Measurements from ENCODE around the gene ZBTB16. TPM values are rescaled to one million over a fixed set of nuclear protein-coding genes. Genes with fewer than 3 reads are reported as not detected.

The ZBTB16 gene
- polyA plus RNA-seq, 3 donors = 4.1 to 12.3 (median 8.3) TPM

GRCh38 chr11:114230031-114230704 lies 170.7 kb downstream of the ZBTB16 start:
- H3K79me2 ChIP-seq (ENCODE audit: insufficient read depth, low read length) = no peaks in the 10 kb centered on the region
- Mint-ChIP-seq H3K36me3 (no peaks in the 10 kb centered on the region), H3K4me1 (peaks cover 8% of the 10 kb centered on the region), H3K4me3 (no peak overlapping the region), H3K27me3 (ENCODE audit: low read depth in 3 of 3) (peaks cover 0 to 2% (median 0%) of the 10 kb centered on the region in 3 donors), H3K9me3 (no peaks in the 10 kb centered on the region), H3K27ac (no peak overlapping the region)
- DNase-seq = no peak
- no peak overlapping the region for H3K4me3 ChIP-seq (replicated peaks in 1 of 3; ENCODE audit: low read depth in 2 of 3, low read length in 3 of 3)
- H3K9ac ChIP-seq (ENCODE audit: insufficient read depth, low read length, poor library complexity, severe bottlenecking) = no peak overlapping the region
- H3K4me2 ChIP-seq (replicated peaks; ENCODE audit: extremely low read depth, low read length, poor library complexity, severe bottlenecking) = no peak overlapping the region
- H3K4me1 ChIP-seq (ENCODE audit: control insufficient read depth in 1 of 2, insufficient read depth in 2 of 2, low read length in 2 of 2) = no peaks in the 10 kb centered on the region
- WGBS (ENCODE audit: insufficient coverage) = 93% methylated on average over 6 of the region's 15 CpGs
- no peaks in the 10 kb centered on the region for H3K9me3 ChIP-seq (replicated peaks in 1 of 2; ENCODE audit: control insufficient read depth in 1 of 2, insufficient read depth in 1 of 2, low read length in 2 of 2)
- H2AFZ ChIP-seq (ENCODE audit: insufficient read depth, low read depth, low read length, poor library complexity, severe bottlenecking) = no peak overlapping the region
- no peaks in the 10 kb centered on the region for H3K36me3 ChIP-seq (replicated peaks in 1 of 2; ENCODE audit: control insufficient read depth in 1 of 2, insufficient read depth in 2 of 2, low read length in 2 of 2)
- no peaks in the 10 kb centered on the region for H3K27me3 ChIP-seq (ENCODE audit: control insufficient read depth in 2 of 2, insufficient read depth in 2 of 2, low read length in 2 of 2)
- intact Hi-C loops (cut with micrococcal nuclease) = no loop called here
- H3K27ac ChIP-seq (ENCODE audit: low read depth in 1 of 2, low read length in 2 of 2) = no peak overlapping the region
- TF ChIP-seq CTCF (IDR thresholded peaks at IDR 0.05) = no peak
- H4K20me1 ChIP-seq (ENCODE audit: insufficient read depth, low read length) = peaks cover 14% of the 10 kb centered on the region

- Mint-ChIP-seq H3K27ac (no peak overlapping the region), H3K9me3 (no peaks in the 10 kb centered on the region), H3K27me3 (ENCODE audit: low read depth in 3 of 3) (peaks cover 0 to 2% (median 0%) of the 10 kb centered on the region in 3 donors), H3K4me1 (peaks cover 8% of the 10 kb centered on the region), H3K4me3 (no peak overlapping the region), H3K36me3 (no peaks in the 10 kb centered on the region)
- Histone ChIP-seq H3K9ac (ENCODE audit: insufficient read depth, low read length, poor library complexity, severe bottlenecking) (no peak overlapping the region), H3K79me2 (ENCODE audit: insufficient read depth, low read length) (no peaks in the 10 kb centered on the region), H3K4me2 (replicated peaks; ENCODE audit: extremely low read depth, low read length, poor library complexity, severe bottlenecking) (no peak overlapping the region), H2AFZ (ENCODE audit: insufficient read depth, low read depth, low read length, poor library complexity, severe bottlenecking) (no peak overlapping the region), H3K27me3 (ENCODE audit: control insufficient read depth in 2 of 2, insufficient read depth in 2 of 2, low read length in 2 of 2) (no peaks in the 10 kb centered on the region), H3K4me3 (replicated peaks in 1 of 3; ENCODE audit: low read depth in 2 of 3, low read length in 3 of 3) (no peak overlapping the region), H3K36me3 (replicated peaks in 1 of 2; ENCODE audit: control insufficient read depth in 1 of 2, insufficient read depth in 2 of 2, low read length in 2 of 2) (no peaks in the 10 kb centered on the region), H3K4me1 (ENCODE audit: control insufficient read depth in 1 of 2, insufficient read depth in 2 of 2, low read length in 2 of 2) (no peaks in the 10 kb centered on the region), H4K20me1 (ENCODE audit: insufficient read depth, low read length) (peaks cover 18% of the 10 kb centered on the region), H3K27ac (ENCODE audit: low read depth in 1 of 2, low read length in 2 of 2) (no peak overlapping the region), H3K9me3 (replicated peaks in 1 of 2; ENCODE audit: control insufficient read depth in 1 of 2, insufficient read depth in 1 of 2, low read length in 2 of 2) (no peaks in the 10 kb centered on the region)
- intact Hi-C loops (cut with micrococcal nuclease) = no loop called here
- DNase-seq = no peak
- WGBS (ENCODE audit: insufficient coverage) = 93% methylated on average over 10 of the region's 18 CpGs
- no peak for TF ChIP-seq CTCF (IDR thresholded peaks at IDR 0.05)
Measured at GRCh38 chr11:114232400-114233059, 173.0 kb downstream of the ZBTB16 start.
